ENCODE measurements around the gene DCUN1D2.

Gene DCUN1D2

GRCh38 chr13:113432506-113433270 is 57.8 kb downstream of the DCUN1D2 start:
- Mint-ChIP-seq H3K9me3 (no peaks in the 10 kb centered on the region), H3K4me3 (no peak overlapping the region)

DNA sequence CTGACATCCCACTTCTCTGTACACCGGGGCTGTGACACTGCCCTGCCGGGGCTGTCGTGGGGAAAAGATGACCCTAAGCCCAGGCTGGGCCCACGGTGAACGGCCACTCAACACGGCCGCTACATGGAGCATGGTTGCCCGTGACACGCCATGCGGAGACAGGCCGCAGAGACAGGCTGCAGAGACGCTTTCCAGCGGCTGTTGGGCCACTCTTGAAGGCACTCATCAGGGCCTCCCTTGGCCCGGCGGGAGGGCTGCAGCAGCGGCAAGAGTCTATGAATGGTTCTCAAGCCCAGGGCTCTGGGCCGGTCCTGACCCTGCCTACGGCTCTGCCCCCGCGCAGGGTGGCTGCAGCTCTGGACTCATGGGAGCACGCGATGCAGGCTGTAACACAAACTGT is 59.3 kb downstream of the DCUN1D2 start:
- TF ChIP-seq, protein P1, sequence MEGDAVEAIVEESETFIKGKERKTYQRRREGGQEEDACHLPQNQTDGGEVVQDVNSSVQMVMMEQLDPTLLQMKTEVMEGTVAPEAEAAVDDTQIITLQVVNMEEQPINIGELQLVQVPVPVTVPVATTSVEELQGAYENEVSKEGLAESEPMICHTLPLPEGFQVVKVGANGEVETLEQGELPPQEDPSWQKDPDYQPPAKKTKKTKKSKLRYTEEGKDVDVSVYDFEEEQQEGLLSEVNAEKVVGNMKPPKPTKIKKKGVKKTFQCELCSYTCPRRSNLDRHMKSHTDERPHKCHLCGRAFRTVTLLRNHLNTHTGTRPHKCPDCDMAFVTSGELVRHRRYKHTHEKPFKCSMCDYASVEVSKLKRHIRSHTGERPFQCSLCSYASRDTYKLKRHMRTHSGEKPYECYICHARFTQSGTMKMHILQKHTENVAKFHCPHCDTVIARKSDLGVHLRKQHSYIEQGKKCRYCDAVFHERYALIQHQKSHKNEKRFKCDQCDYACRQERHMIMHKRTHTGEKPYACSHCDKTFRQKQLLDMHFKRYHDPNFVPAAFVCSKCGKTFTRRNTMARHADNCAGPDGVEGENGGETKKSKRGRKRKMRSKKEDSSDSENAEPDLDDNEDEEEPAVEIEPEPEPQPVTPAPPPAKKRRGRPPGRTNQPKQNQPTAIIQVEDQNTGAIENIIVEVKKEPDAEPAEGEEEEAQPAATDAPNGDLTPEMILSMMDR (IDR thresholded peaks at IDR 0.05; ENCODE audit: unreplicated experiment in 3 of 3), result no peak

More at GRCh38 chr13:113432506-113433270, 57.8 kb downstream of the DCUN1D2 start:
- TF ChIP-seq, protein P1 (IDR thresholded peaks at IDR 0.05; ENCODE audit: unreplicated experiment in 3 of 3), result no peak
- H3K36me3 Mint-ChIP-seq (ENCODE audit: low read depth), result peaks cover 8% of the 10 kb centered on the region
- H3K4me1 Mint-ChIP-seq, result no peaks in the 10 kb centered on the region
- peak overlapping the region in 1 of 3 experiments; percentile 52 for H3K27ac Mint-ChIP-seq
- H3K27me3 Mint-ChIP-seq (ENCODE audit: low read depth), result no peaks in the 10 kb centered on the region

GRCh38 chr13:113430378-113431110 is 60.0 kb downstream of the DCUN1D2 start:
- Mint-ChIP-seq H3K27ac (no peak overlapping the region), H3K4me3 (no peak overlapping the region), H3K9me3 (no peaks in the 10 kb centered on the region), H3K27me3 (ENCODE audit: low read depth) (no peaks in the 10 kb centered on the region), H3K36me3 (ENCODE audit: low read depth) (peaks cover 3% of the 10 kb centered on the region), H3K4me1 (no peaks in the 10 kb centered on the region)
- TF ChIP-seq, protein P1 (IDR thresholded peaks at IDR 0.05; ENCODE audit: unreplicated experiment in 3 of 3), result no peak

More for the DNA sequence above, 59.3 kb downstream of the DCUN1D2 start:
- no peak overlapping the region for H3K4me3 Mint-ChIP-seq
- H3K4me1 Mint-ChIP-seq, result no peaks in the 10 kb centered on the region
- no peaks in the 10 kb centered on the region for H3K9me3 Mint-ChIP-seq
- H3K36me3 Mint-ChIP-seq (ENCODE audit: low read depth), result peaks cover 3% of the 10 kb centered on the region
- no peak overlapping the region for H3K27ac Mint-ChIP-seq
- no peaks in the 10 kb centered on the region for H3K27me3 Mint-ChIP-seq (ENCODE audit: low read depth)

GRCh38 chr13:113429608-113429985 is 60.9 kb downstream of the DCUN1D2 start:
- no peaks in the 10 kb centered on the region for H3K4me1 Mint-ChIP-seq
- H3K9me3 Mint-ChIP-seq, result no peaks in the 10 kb centered on the region

GRCh38 chr13:113428871-113429607 is 61.5 kb downstream of the DCUN1D2 start:
- TF ChIP-seq, protein P1 (IDR thresholded peaks at IDR 0.05; ENCODE audit: unreplicated experiment in 3 of 3), result no peak
- no peak overlapping the region for H3K4me3 Mint-ChIP-seq
- no peak overlapping the region for H3K27ac Mint-ChIP-seq
- no peaks in the 10 kb centered on the region for H3K9me3 Mint-ChIP-seq
- H3K27me3 Mint-ChIP-seq (ENCODE audit: low read depth), result no peaks in the 10 kb centered on the region
- H3K4me1 Mint-ChIP-seq, result no peaks in the 10 kb centered on the region
- peaks cover 3% of the 10 kb centered on the region for H3K36me3 Mint-ChIP-seq (ENCODE audit: low read depth)

More at GRCh38 chr13:113429608-113429985, 60.9 kb downstream of the DCUN1D2 start:
- TF ChIP-seq, protein P1 (IDR thresholded peaks at IDR 0.05; ENCODE audit: unreplicated experiment in 3 of 3), result no peak
- H3K27me3 Mint-ChIP-seq (ENCODE audit: low read depth), result no peaks in the 10 kb centered on the region
- H3K4me3 Mint-ChIP-seq, result no peak overlapping the region
- H3K27ac Mint-ChIP-seq, result no peak overlapping the region
- peaks cover 3% of the 10 kb centered on the region for H3K36me3 Mint-ChIP-seq (ENCODE audit: low read depth)
